GM12878 (cell line): ENCODE measurements around the gene AFF2. TPM values are rescaled to one million over a fixed set of nuclear protein-coding genes. Genes with fewer than 3 reads are reported as not detected.

Source experiments
- ATAC-seq: fragments of 200-7000 bp; cut with Tn5 transposase; 3 replicates; pipeline ENCODE4 v1.9.1; 2020; ENCODE audit warnings: mild to moderate bottlenecking, moderate library complexity
- BruUV-seq: library from RNA; stranded (reverse); fragments of 400-500 nt; replicated peaks from 2 replicates; lab custom pipeline; 2021; lab: Mats Ljungman, UMichigan
- CTCF ChIA-PET: fragments of 300-600 bp; sonication (Branson Sonifier 250); formaldehyde crosslinking; extraction: SDS; loops from one replicate; lab custom pipeline; 2021; ENCODE audit warnings: inconsistent platforms; lab: Yijun Ruan, JAX
- POLR2A ChIA-PET: fragments of 350-600 bp; formaldehyde crosslinking; extraction: SDS; loops from one replicate; lab custom pipeline; 2021; ENCODE audit warnings: inconsistent platforms; lab: Charles Lee
- RAD21 ChIA-PET: fragments of 300-600 bp; sonication (Branson Sonifier 250); formaldehyde crosslinking; loops from one replicate; lab custom pipeline; 2023; ENCODE audit warnings: antibody characterized with exemption; ENCODE audit not compliant: unreplicated experiment; lab: Charles Lee
- SMC1A ChIA-PET: fragments of 300-600 bp; sonication (Branson Sonifier 250); formaldehyde crosslinking; loops from one replicate; lab custom pipeline; 2023; ENCODE audit not compliant: unreplicated experiment, uncharacterized antibody; lab: Charles Lee
- DNase-seq: peaks from one replicate; pipeline ENCODE4 v3.0.0-alpha.2; 2011; ENCODE audit warnings: low read depth, low spot score
- FAIRE-seq: peaks from 3 replicates; lab custom pipeline; 2011; peaks lifted over from hg19 to GRCh38; lab: Jason Lieb, UNC
- H2AFZ ChIP-seq: 2 replicates; pipeline ENCODE4 v1.6.0; 2011; ENCODE audit warnings: low read depth, low read length, control low read depth; ENCODE audit not compliant: control insufficient read depth
- H3K27ac ChIP-seq: 2 replicates; pipeline ENCODE4 v1.5.1; 2011; ENCODE audit warnings: control low read depth; ENCODE audit not compliant: control insufficient read depth, insufficient read depth
- H3K27me3 ChIP-seq, 2 experiments: replicated peaks in 1 of 2; 2 replicates each; pipeline versions ENCODE4 v1.6.0 to v1.6.1; 2011; ENCODE audit warnings: low read length in 1 of 2; ENCODE audit not compliant: control insufficient read depth in 2 of 2, insufficient read depth in 2 of 2
- H3K36me3 ChIP-seq, 2 experiments: 2 replicates each; pipeline ENCODE4 v1.5.1; 2011; ENCODE audit warnings: low read length in 1 of 2; ENCODE audit not compliant: control insufficient read depth in 2 of 2, insufficient read depth in 2 of 2
- H3K4me1 ChIP-seq: 2 replicates; pipeline ENCODE4 v1.6.1; 2011; ENCODE audit warnings: mild to moderate bottlenecking, low read length, moderate library complexity, mixed read lengths; ENCODE audit not compliant: control insufficient read depth, insufficient read depth
- H3K4me2 ChIP-seq: 2 replicates; pipeline ENCODE4 v1.6.0; 2011; ENCODE audit warnings: control low read depth; ENCODE audit not compliant: control insufficient read depth, insufficient read depth
- H3K4me3 ChIP-seq: fragments of 200-600 bp; sonication (generic); 2 replicates; pipeline ENCODE4 v1.5.1; 2016
- H3K79me2 ChIP-seq: 2 replicates; pipeline ENCODE4 v1.6.0; 2011; ENCODE audit warnings: low read length; ENCODE audit not compliant: control insufficient read depth, insufficient read depth
- H3K9ac ChIP-seq: 2 replicates; pipeline ENCODE4 v1.8.0; 2011; ENCODE audit warnings: low read length, control low read depth, mixed read lengths; ENCODE audit not compliant: control insufficient read depth, insufficient read depth
- H3K9me3 ChIP-seq: replicated peaks from 3 replicates; pipeline ENCODE4 v1.5.1; 2011; ENCODE audit warnings: mild to moderate bottlenecking, low read length; ENCODE audit not compliant: control insufficient read depth, insufficient read depth
- H4K20me1 ChIP-seq: 2 replicates; pipeline ENCODE4 v1.6.0; 2011; ENCODE audit not compliant: control insufficient read depth, insufficient read depth
- BCL11A ChIP-seq: IDR thresholded peaks from 2 replicates; pipeline ENCODE4 v1.6.1; 2011; ENCODE audit warnings: low read depth, low read length
- BMI1 ChIP-seq: fragments of 450-650 bp; IDR thresholded peaks from 2 replicates; pipeline ENCODE4 v1.6.1; 2016; ENCODE audit warnings: mild to moderate bottlenecking, moderate library complexity, borderline replicate concordance
- E4F1 ChIP-seq: fragments of 450-650 bp; IDR thresholded peaks from 2 replicates; pipeline ENCODE4 v1.6.1; 2018; ENCODE audit warnings: borderline replicate concordance, mild to moderate bottlenecking; ENCODE audit not compliant: partially characterized antibody
- FOS ChIP-seq: IDR thresholded peaks from 3 replicates; pipeline ENCODE4 v1.6.1; 2011; ENCODE audit warnings: borderline replicate concordance; ENCODE audit not compliant: insufficient read length; ENCODE audit errors: extremely low read depth
- GABPA ChIP-seq: IDR thresholded peaks from 2 replicates; pipeline ENCODE4 v1.6.1; 2014; ENCODE audit warnings: antibody characterized with exemption, low read depth, mild to moderate bottlenecking, inconsistent platforms
- HDAC2 ChIP-seq: fragments of 200-600 bp; sonication (generic); IDR thresholded peaks from 2 replicates; pipeline ENCODE4 v1.6.1; 2017
- IKZF2 ChIP-seq, 2 experiments: fragments of 450-650 bp; IDR thresholded peaks; 2 replicates each; pipeline ENCODE4 v1.6.1; 2017; ENCODE audit warnings: mild to moderate bottlenecking in 2 of 2, moderate library complexity in 2 of 2
- IRF3 ChIP-seq: fragments of 450-650 bp; IDR thresholded peaks from 2 replicates; pipeline ENCODE4 v1.6.1; 2014; ENCODE audit warnings: mild to moderate bottlenecking
- NBN ChIP-seq: fragments of 450-650 bp; IDR thresholded peaks from 2 replicates; pipeline ENCODE4 v1.6.1; 2016
- PAX8 ChIP-seq: fragments of 450-650 bp; IDR thresholded peaks from 2 replicates; pipeline ENCODE4 v1.6.1; 2017; ENCODE audit warnings: mild to moderate bottlenecking, moderate library complexity
- PRDM15 ChIP-seq: fragments of 450-650 bp; formaldehyde crosslinking; IDR thresholded peaks from 2 replicates; pipeline ENCODE4 v1.4.0; 2020; ENCODE audit warnings: mild to moderate bottlenecking, moderate library complexity
- SIN3A ChIP-seq: IDR thresholded peaks from 2 replicates; pipeline ENCODE4 v1.6.1; 2012; ENCODE audit warnings: low read depth, low read length, improper control_type of control experiment
- SMARCA5 ChIP-seq: fragments of 450-650 bp; IDR thresholded peaks from 2 replicates; pipeline ENCODE4 v1.6.1; 2017; ENCODE audit warnings: mild to moderate bottlenecking
- SREBF1 ChIP-seq: IDR thresholded peaks from 2 replicates; pipeline ENCODE4 v1.6.1; 2012; ENCODE audit warnings: mild to moderate bottlenecking, low read length
- TCF12 ChIP-seq: IDR thresholded peaks from 2 replicates; pipeline ENCODE4 v1.6.1; 2011; ENCODE audit warnings: low read depth, mild to moderate bottlenecking, low read length
- TCF3 ChIP-seq: IDR thresholded peaks from 2 replicates; pipeline ENCODE4 v1.6.1; 2012; ENCODE audit warnings: low read depth, mild to moderate bottlenecking, low read length, borderline replicate concordance; ENCODE audit not compliant: insufficient read depth
- ZNF207 ChIP-seq: fragments of 450-650 bp; IDR thresholded peaks from 2 replicates; pipeline ENCODE4 v1.6.1; 2014; ENCODE audit warnings: antibody characterized with exemption, mild to moderate bottlenecking, borderline replicate concordance
- WGBS: methylation state at CpG from one replicate; pipeline ENCODE4 v1.1.6; 2016; ENCODE audit warnings: low lambda C conversion rate; ENCODE audit not compliant: insufficient replicate concordance, insufficient coverage; ENCODE audit errors: missing lambda C conversion rate; 5-methylcytosine and 5-hydroxymethylcytosine counted together
- in situ Hi-C: fragments of 300-500 bp; cut with MboI; formaldehyde crosslinking; loops from 9 replicates; pipeline ENCODE4 v1.14.3; 2018; ENCODE audit warnings: mixed read lengths
- intact Hi-C: fragments of 100-400 bp; cut with micrococcal nuclease; formaldehyde crosslinking; loops from one replicate; pipeline ENCODE4 v1.14.2; 2022; ENCODE audit not compliant: unreplicated experiment
- polyA plus RNA-seq, 11 experiments: library from polyadenylated mRNA; depleted of rRNA in 4 of 11; unstranded in 6 of 11; stranded (reverse) in 5 of 11; fragments of >200 nt; fragmentation: Nextera tagmentation in 4 of 11; fragmentation: Illumina TruSeq in 1 of 11; extraction: Ambion mirVana in 4 of 11; extraction: Trizol in 1 of 11; gene quantifications; 1 replicate in 1 of 11; 2 replicates in 10 of 11; pipeline versions ENCODE4 v1.2.1 to v1.2.3, GENCODE V29; 2011 to 2016; ENCODE audit warnings: inconsistent platforms in 2 of 11, missing spikeins in 2 of 11, low read depth in 1 of 11
- total RNA-seq, 4 experiments: library from RNA; depleted of rRNA in 3 of 4; stranded (reverse); fragments of >200 nt in 3 of 4; fragmentation: Illumina TruSeq in 1 of 4; extraction: Trizol in 1 of 4; gene quantifications; 2 replicates each; pipeline versions ENCODE4 v1.2.1 to v1.2.3, GENCODE V29; 2013 to 2021

The AFF2 gene
- total and polyA plus RNA-seq, 10 of the 15 experiments (the other 5 are each of a cell fraction or from before 2014, with no cell fraction given): under 0.01 to 0.03 TPM; not detected in 8

GRCh38 chrX:149043401-149043800 lies 543.0 kb downstream of the AFF2 start:
- intact Hi-C loops: no loop called here
- no TSS peak for BruUV-seq
- POLR2A ChIA-PET: no interaction called here
- in situ Hi-C loops: no loop called here
- Histone ChIP-seq H4K20me1 (no peaks in the 10 kb centered on the region), H3K4me1 (no peaks in the 10 kb centered on the region), H3K4me3 (no peak overlapping the region), H3K27me3 (no peaks in the 10 kb centered on the region), H3K9ac (no peak overlapping the region), H3K79me2 (no peaks in the 10 kb centered on the region), H3K27ac (no peak overlapping the region), H3K4me2 (no peak overlapping the region), H2AFZ (no peak overlapping the region), H3K9me3 (no peaks in the 10 kb centered on the region), H3K36me3 (no peaks in the 10 kb centered on the region)
- RAD21 ChIA-PET: no interaction called here
- no peak for ATAC-seq
- WGBS: 79% methylated on average over 3 of the region's 3 CpGs
- TF ChIP-seq ZNF207: no peak
- no peak for TF ChIP-seq PAX8
- TF ChIP-seq SIN3A: no peak
- TF ChIP-seq FOS: no peak
- no peak for TF ChIP-seq E4F1
- TF ChIP-seq BCL11A: no peak
- TF ChIP-seq PRDM15 (CRISPR knock-in tag): no peak
- TF ChIP-seq SMARCA5: no peak
- no peak for TF ChIP-seq IRF3
- no peak for TF ChIP-seq HDAC2
- TF ChIP-seq NBN: no peak
- no peak for TF ChIP-seq GABPA
- no peak for TF ChIP-seq IKZF2 (IDR thresholded peaks at IDR 0.05)
- TF ChIP-seq SREBF1: no peak
- TF ChIP-seq TCF3: no peak
- TF ChIP-seq BMI1: no peak
- no peak for TF ChIP-seq TCF12
- FAIRE-seq: no peak
- SMC1A ChIA-PET: interaction anchor here (0.8 kb wide), 1 partner anchor 62 kb away, joined by 3 read pairs; no protein-coding TSS in a partner anchor
- CTCF ChIA-PET: interaction anchor here (1.3 kb wide), 1 partner anchor 77 kb away, joined by 4 read pairs; no protein-coding TSS in a partner anchor
- no peak for DNase-seq
